AG20443 (cell line): ENCODE measurements around the gene DCAF4L1.
A peak's percentile ranks its signal among the peaks of the same experiment; 100 is the strongest.

ENCODE experiments used
- DNase-seq: peaks from one replicate; pipeline ENCODE4 v3.0.0; 2012; ENCODE audit warnings: low spot score, mixed read lengths

DCAF4L1 gene, protein sequence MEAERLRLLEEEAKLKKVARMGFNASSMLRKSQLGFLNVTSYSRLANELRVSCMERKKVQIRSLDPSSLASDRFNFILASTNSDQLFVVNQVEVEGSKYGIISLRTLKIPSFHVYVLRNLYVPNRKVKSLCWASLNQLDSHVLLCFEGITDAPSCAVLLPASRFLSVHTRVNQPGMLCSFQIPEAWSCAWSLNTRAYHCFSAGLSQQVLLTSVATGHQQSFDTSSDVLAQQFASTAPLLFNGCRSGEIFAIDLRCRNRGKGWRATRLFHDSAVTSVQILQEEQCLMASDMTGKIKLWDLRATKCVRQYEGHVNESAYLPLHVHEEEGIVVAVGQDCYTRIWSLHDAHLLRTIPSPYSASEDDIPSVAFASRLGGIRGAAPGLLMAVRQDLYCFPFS

DNA sequence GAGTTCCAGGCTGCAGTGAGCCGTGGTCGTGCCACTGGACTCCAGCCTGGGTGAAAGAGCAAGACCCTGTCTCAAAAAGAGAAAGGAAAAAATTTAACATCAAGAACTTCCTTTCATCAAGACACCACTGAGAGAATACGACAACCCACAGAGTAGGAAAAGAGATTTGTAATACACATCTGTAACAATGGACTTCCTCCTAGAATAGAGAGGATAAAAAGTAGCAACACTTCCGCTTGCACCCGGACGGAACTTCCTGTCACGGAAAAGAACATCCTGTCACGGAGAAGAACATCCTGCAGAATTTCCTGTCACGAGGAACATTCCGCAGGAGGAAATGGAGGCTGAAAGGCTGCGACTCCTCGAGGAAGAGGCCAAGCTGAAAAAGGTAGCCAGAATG, at the start of gene DCAF4L1:
Gene DCAF4L1 (plus strand): TSS at position 301 of the 400 bp plus-strand sequence. CDS start 37 bp downstream, at position 338.
- no peak for DNase-seq

DNA sequence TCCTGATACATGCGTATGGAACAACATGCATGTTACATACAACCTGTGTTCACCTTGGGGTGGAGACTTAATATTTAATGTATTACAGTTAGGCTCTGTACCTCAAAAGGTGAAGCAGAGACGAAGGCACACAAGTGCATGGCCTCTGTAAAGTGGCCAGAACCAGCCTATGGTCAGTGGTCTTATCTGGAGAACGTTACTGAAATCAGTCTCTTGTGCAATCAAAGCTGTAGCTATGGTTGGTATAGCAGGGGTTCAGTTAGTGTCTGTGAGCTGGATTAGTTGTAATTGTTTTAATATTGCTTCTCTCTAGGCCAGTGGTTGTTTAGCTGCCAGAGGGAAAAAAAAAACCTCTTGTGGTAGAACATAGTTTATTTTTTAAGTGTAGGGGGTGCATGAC, 48.6 kb upstream of the DCAF4L1 start:
- no peak for DNase-seq

DNA sequence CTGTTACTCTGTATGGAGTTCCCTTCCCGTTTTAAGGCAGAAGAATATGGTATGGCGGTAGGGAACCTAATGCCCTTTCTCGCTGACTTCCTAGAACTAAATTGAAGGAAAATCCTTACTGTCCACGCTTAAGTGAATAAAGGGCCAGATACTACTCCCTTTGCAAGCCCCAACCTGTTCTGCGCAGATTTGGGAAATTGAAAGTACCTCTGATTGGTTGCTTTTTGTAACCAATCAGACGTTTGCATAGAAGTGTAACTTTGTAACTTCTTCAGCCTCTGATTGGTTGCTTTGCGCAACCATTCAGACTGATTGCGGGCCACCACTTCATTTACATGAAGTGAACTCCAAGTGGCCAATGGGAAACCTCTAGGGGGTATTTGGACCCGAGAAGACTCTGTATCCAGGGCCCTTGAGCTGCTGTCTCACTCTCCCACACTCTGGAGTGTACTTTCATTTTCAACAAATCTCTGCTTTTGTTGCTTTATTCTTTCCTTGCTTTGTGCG, 47.5 kb upstream of the DCAF4L1 start:
- DNase-seq = no peak

DNA sequence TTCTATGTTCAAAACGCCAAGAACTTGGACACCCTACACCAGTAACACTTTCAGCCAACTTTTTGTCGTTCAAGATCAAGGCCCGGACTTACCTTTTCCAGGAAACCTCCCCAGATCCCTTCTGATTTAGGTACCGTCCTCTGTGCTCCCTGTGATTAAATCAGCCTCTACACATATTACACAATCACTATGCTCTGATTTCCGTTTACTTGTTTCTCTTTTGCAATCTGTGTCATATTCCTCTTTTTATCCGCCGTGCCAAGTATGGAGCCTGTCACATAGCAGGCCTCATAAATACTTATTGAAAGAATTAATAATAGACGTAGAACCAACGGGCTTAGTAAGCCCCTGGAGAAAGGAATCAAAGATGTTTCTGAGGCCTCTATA, 47.0 kb upstream of the DCAF4L1 start:
- DNase-seq = no peak

DNA sequence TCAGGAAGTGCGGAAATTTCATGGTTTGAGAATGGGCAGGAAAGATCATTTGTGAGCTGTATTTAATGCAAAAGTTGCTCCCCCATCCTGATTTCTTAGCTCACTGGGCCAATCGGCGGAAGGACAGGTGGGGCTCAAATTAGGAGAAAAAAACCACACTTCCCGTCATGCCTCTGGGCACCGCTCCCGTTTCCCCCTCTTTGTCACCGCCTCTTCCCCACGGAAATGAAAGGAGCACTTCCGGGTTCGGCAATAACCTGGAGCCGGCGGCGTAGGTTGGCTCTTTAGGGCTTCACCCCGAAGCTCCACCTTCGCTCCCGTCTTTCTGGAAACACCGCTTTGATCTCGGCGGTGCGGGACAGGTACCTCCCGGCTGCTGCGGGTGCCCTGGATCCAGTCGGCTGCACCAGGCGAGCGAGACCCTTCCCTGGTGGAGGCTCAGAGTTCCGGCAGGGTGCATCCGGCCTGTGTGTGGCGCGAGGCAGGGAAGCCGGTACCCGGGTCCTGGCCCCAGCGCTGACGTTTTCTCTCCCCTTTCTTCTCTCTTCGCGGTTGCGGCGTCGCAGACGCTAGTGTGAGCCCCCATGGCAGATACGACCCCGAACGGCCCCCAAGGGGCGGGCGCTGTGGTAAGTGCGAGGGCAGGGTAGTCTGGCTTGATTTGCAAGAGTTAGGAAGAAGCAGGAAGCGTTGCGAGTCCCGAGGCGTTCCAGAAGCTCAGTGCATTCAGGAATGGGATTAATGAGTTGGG, 46.5 kb upstream of the DCAF4L1 start, which contains the start of gene TMEM33:
Gene TMEM33 (plus strand): TSS at position 529 of the 751 bp plus-strand sequence. CDS start 56 bp downstream, at position 585.
- DNase-seq = peak; percentile 93

DNA sequence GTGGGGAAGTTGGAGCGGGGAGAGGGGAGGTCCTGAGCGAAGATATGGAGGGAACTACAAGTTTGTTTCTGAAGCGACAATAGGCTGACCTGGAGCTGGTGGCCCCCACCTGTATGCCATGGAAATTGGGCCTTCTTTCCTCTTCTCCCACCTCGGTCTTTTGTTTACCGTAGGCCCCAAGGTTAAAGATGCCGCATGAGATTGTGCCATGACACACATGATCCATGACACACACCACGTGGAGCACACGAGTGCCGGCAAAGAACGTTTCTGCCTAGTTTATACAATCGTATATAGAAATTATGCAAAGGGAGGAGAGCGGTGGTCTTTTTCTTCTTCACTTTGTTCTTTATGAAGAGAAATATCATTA, 45.9 kb upstream of the DCAF4L1 start:
- peak; percentile 30 for DNase-seq

DNA sequence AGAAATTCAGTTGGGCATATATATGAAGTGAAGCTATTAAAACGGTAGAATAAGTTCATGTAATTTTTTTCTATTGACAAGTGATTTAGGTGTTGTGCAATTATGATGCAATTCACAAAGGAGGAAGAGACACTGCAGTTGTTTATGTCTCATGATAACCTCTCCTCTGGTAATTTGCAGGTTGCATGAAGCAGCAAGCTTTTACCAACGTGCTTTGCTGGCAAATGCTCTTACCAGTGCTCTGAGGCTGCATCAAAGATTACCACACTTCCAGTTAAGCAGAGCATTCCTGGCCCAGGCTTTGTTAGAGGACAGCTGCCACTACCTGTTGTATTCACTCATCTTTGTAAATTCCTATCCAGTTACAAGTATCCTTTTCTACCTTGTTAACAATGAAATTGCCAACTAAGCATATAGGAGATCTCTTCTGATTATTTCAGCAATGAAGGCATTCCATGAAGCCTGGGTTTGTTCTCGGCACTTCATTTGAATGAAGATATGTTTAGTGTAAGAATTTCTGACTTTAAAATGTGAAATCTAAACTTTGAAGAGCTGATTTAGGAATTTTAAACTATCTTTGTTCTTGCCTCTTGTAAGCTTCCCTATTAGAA, 42.4 kb upstream of the DCAF4L1 start:
- DNase-seq = no peak

DNA sequence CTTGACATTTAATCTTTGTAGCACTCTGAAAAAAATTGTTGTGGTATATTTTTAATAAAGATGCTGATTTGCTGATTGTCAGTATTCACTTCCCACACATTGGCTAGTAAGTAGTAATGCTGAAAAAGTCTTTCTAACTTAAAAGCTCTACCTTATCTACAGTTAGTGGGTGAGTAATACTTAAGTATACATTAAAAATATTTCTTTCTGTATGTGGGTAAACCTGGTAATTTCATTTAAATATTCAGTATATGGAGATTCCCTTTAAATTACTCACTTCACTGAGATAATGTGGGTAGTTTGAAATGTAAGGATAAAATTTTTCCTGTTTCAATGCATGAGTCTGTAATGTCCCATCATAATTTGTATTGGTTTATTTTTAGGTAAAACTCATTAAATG, 40.7 kb upstream of the DCAF4L1 start:
- DNase-seq = no peak

DNA sequence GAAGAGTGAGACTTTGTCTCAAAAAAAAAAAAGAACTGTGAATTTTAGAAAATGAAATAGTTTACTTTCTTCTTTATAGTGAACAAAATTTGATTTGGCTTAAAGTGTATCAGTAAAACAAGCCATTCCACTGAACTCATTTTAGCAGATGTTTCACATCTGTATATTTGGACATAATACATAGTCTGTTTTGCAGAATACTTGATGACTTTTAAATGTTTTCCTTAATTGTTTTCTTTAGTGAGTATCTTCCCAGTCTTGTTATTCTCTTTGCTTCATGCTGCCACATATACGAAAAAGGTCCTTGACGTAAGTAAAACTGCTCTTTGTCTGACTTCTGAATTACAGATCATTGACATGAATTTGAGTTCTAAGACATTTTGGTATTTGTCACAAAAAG, 38.0 kb upstream of the DCAF4L1 start:
- no peak for DNase-seq

DNA sequence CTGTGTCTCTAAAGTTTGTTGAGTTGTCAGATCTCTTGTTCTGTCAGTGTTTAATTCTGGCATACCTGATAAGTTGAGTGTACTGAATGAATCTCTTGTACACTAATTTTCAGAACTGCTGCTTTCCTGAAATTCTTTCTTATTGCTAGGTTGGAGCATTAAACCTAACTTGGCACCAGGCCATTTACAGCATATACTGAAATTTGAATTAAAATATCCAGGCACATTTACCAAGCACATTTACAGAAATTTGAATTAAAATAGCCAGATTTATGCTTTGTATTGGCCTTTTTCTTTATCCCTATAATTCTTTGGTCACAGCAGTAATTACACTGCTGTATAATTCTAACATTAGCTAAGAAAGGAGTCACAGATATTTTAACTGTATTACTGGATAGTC, 37.5 kb upstream of the DCAF4L1 start:
- DNase-seq = no peak

DNA sequence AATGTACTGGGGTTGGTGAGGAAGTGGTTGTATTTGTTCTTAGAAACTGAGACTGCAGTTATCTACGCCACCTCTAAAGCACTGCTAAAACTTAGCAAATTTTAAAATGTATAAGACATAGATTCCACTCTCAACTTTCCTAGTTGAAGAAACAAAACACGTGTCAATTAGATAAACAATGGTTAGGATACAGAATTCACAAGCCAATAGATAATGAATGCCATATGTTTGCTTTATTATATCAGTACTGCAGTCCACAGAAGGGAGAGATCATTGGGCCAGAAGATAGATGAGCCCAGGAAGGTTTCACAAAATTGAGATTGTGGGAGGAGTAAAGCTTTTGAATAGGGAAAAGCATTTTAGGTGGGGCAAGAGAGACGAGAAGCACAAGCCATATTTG, 32.0 kb upstream of the DCAF4L1 start:
- no peak for DNase-seq

DNA sequence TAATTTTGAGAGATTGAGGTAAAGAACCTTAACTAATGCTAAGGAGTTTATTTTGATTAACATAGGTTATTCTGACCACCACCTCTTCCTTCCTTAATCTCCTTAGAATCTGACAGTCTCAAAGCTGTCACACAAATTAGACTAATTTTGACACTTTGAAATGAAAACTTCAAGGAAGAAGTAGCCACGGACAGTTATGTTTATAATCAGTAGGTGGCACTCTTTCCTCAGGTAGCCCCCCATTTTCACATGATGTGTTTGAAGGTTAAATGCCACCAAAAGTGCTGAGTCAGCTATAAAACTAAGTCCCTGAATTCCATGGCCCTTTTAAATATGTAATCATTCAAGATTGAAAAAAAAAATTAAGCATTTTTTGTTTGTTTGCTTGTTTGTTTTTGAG, 23.9 kb upstream of the DCAF4L1 start:
- no peak for DNase-seq

DNA sequence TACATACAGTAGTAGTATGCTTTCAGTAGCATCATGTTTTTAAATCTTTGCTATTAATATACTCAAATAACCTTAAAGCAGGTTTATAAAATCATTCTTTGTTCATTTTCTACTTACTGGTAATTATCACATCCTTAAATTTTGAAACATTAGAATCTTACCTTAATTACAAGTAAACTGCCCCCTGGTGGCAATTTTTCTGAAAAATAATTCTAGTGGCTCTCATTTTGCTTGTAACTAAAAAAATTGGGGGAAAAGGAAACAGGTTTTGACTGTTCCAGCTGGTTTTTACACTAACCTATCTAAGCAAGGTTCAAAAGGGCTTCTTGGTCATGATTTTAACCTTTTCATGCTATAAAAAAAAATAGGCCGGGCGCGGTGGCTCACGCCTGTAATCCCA, 18.5 kb upstream of the DCAF4L1 start:
- no peak for DNase-seq

DNA sequence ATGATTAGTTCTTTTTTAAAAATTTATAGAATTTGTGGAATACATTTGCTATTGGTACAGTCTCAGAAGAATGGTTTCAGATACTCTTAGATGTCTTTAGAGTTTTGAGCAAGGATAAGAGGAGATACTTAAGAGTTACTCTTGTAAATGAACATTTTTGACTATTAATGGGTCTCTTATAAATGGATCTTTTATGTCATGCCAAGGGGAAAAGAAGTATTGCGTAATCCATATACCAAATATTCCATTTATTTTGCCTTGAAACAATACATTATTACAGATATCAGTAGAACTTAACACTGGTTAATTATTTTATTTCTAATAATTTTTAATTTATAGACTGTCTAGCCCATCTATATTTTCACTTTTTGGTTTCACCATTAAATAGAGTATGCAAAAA, 17.2 kb upstream of the DCAF4L1 start:
- DNase-seq = no peak

DNA sequence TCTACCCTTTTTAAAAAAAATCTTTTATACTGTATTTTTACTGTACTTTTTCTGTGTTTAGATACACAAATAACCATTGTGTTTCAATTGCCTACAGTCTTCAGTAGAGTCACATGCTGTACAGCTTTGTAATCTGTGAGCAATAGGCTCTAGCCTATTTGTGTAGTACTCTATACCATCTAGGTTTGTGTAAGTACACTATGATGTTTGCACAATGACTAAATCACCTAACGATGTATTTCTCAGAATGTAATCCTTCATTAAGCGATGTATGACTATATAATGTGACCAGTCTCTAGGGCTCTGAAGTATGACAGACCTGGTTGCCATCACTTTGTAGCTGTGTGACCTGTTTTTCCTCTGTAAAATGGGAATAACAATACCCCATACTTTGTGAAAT, 14.2 kb upstream of the DCAF4L1 start:
- no peak for DNase-seq

DNA sequence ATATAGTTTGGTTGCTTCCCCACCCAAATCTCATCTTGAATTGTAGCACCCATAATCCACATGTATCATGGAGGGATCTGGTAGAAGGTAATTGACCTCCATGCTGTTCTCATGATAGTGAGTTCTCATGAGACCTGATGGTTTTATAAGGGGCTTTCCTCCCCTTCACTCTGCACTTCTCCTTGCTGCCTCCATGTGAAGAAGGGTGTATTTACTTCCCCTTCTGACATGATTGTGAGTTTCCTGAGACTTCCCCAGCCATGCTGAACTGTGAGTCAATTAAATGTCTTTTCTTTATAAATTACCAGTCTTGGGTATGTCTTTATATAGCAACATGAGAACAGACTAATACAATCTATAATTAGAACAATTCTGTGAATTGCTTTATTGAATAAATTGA, 11.9 kb upstream of the DCAF4L1 start:
- no peak for DNase-seq

DNA sequence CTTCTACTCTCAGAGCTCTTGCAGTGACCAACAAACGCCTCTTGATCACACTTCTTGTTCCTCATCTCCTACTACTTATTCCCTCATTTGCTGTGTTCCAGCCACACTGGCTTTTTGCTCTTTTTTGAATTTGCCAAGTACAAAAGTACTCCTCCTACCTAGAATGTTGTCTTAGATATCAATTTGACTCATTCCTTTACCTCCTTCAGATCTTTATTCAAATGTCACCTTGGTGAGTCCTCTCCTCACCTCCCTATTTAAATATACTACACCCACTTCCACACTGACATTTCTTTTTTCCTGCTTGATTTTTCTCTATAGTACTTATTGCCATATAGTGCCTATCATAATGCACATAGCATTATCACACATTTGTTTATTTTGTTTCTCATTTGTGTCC, 6.2 kb upstream of the DCAF4L1 start:
- no peak for DNase-seq

DNA sequence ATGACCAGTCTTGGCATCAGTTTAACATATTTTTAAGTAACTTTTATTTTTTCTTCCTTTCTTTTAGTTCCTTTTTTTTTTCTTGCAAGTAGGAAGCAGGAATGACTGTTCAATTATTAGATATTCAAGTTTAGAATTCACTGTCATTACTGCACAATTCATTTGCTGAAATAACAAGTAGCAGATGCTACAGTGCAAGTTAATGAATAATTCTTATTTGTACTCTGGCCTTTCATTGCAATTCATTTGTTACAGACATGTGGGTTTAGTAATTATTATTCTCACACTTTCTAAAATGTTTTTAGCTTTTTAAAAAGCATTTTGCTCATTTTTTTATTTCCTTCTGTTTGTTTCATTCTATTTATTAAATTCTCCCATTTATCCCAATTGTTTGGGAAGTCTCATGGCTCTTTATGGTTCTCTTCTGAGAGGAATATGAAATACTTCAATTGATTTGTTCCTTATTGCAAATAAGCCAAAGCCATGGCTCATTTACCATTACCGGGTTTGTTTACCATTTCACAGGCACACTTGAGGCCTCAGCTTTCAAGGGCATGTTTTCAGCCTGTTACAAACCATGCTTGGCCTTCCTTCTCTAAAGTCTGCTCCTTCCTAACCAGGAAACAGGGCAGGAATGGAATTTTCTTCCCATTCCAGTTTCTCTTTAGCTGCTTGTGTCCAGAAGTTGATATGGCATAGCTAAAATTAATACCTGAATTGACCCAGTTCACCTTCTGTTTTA, 4.6 kb upstream of the DCAF4L1 start:
- DNase-seq = no peak

DNA sequence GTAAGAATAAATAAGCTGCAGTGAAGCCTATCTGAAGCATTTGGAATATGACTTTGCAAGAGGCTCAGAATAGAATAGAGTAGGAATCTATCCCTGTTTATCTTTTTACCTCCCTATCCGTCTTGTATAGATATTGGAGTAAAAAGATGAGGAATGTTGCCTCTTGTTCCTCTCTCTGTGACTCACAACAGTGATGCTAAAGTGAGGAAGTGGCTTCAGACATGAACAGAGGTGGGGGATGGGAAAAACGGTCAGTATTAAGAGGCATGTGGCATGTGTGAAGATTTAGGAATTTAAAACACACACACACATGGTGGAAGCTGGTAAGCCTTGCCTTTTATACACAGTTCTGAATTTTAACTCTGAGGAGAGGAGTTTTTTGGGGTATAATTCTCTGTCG, 3.8 kb upstream of the DCAF4L1 start:
- peak; percentile 11 for DNase-seq

DNA sequence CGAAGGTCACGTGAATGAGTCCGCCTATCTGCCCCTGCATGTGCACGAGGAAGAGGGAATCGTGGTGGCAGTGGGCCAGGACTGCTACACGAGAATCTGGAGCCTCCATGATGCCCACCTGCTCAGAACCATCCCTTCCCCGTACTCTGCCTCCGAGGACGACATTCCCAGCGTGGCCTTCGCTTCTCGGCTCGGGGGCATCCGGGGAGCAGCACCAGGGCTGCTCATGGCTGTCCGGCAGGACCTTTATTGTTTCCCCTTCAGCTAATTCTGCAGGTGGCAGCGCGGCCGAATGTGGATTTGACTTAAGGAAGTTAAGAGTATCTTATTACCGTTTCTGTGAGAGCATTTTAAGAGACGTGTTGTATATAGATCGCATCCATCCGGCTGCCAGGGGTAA, 1.2 kb downstream of the DCAF4L1 start:
- DNase-seq = no peak

DNA sequence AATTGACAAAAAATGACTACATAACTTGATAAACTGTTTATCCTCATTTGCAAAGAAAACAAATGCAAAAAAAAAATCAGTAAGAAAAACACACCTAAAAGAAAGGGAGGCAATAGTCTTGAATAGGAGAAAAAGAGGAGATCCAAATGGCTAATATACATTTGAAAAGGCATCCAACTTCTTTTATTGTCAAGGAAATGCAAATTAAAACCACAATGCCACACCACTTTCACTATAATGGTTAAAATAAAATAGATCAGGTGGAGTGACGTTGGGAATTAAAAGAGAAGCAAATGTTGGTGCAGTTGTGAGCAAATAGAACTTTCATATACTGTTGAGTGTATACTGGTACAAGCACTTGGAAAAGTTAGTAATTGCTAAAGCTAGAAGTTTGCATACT, 3.6 kb downstream of the DCAF4L1 start:
- DNase-seq = no peak

DNA sequence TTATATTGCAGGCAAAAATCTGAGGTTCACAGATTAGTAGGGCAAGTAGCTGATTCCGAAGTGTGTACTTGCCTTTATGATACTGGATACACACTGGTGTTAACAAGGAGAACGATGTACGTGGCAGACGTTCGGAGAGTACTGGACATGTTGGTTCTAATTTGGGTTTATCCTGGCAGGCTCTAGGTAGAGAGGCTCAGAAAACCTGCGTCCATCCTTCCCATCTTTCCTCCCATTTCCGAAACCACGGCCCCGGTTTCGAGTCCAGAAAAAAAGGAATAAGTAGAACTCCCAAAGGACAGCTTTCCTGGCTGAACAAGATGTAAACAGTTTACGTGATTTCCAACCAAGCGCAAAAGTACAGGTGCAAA, 8.4 kb downstream of the DCAF4L1 start:
- DNase-seq = no peak
